Activated T-cell treated with anti-CD3 and anti-CD28 coated beads, Interleukin-2, amount 50 U/mL, for 1 hour (primary cell): ENCODE results near the gene SLC22A31.
A peak's percentile ranks its signal among the peaks of the same experiment; 100 is the strongest.
"Not testable (repeated sequence)": the region's sequence is repeated elsewhere in the genome, so short reads cannot be mapped to it uniquely, and the experiment has no call there.

Experiments used
- DNase-seq: peaks from one replicate; pipeline ENCODE4 v3.0.0-alpha.2; 2020

SLC22A31 gene

GRCh38 chr16:89192956-89193575, 7.3 kb downstream of the SLC22A31 start:
- no peak for DNase-seq

DNA sequence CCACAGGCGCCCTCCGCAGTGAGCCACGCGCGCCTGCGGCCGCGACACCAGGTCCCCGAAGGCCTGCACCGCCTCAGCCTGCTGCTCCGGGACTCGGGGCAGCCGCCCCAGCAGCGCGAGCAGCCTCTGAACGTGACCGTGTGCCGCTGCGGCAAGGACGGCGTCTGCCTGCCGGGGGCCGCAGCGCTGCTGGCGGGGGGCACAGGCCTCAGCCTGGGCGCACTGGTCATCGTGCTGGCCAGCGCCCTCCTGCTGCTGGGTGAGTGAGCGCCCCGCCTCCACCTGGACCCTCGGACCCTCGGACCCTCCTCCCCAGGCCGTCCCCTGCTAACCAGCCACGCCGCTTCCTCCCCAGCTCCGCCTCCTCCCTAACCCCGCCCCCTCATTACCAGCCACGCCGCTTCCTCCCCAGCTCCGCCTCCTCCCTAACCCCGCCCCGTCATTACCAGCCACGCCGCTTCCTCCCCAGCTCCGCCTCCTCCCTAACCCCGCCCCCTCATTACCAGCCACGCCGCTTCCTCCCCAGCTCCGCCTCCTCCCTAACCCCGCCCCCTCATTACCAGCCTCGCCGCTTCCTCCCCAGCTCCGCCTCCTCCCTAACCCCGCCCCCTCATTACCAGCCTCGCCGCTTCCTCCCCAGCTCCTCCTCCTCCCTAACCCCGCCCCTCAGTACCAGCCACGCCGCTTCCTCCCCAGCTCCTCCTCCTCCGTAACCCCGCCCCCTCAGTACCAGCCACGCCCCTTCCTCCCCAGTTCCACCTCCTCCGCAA, 8.0 kb downstream of the SLC22A31 start:
- DNase-seq, result peak; percentile 78

DNA sequence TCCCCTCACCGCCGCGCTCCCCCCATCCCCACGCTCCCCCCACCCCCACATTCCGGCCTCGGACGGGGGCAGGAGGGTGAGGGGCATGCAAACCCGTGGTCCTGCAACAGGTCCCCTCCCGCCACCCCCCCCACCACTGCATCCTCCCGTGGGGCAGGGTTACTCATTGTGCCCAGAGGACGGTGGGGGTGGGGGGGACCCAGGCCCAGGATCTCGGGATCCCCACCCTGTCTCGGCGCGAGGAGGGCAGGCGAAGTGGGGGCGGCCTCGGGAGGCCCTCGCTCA, 8.5 kb downstream of the SLC22A31 start:
- DNase-seq, result no peak

GRCh38 chr16:89191033-89191900, 9.1 kb downstream of the SLC22A31 start:
- DNase-seq, result no peak

GRCh38 chr16:89190150-89190958, 10.0 kb downstream of the SLC22A31 start:
- DNase-seq, result no peak

- no peak for DNase-seq
These were observed 10.8 kb downstream of the SLC22A31 start for GRCh38 chr16:89189358-89190025.

DNA sequence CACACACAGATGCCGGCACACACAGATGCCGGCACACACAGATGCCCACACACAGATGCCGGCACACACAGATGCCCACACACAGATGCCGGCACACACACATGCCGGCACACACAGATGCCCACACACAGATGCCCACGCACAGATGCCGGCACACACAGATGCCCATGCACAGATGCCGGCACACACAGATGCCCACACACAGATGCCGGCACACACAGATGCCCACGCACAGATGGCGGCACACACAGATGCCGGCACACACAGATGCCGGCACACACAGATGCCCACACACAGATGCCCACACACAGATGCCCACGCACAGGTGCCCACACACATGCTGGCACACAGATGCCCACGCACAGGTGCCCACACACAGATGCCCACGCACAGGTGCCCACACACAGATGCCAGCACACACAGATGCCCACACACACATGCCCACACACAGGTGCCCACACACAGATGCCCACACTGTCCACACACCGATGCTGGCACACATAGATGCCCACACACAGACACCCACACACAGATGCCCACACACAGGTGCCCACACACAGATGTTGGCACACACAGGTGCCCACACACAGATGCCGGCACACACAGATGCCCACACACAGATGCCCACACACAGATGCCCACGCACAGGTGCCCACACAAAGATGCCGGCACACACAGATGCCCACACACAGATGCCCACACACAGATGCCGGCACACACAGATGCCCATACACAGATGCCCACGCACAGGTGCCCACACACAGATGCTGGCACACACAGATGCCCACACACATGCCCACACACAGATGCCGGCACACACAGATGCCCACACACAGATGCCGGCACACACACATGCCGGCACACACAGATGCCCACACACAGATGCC, 11.6 kb downstream of the SLC22A31 start:
- DNase-seq, result not testable (repeated sequence)

DNA sequence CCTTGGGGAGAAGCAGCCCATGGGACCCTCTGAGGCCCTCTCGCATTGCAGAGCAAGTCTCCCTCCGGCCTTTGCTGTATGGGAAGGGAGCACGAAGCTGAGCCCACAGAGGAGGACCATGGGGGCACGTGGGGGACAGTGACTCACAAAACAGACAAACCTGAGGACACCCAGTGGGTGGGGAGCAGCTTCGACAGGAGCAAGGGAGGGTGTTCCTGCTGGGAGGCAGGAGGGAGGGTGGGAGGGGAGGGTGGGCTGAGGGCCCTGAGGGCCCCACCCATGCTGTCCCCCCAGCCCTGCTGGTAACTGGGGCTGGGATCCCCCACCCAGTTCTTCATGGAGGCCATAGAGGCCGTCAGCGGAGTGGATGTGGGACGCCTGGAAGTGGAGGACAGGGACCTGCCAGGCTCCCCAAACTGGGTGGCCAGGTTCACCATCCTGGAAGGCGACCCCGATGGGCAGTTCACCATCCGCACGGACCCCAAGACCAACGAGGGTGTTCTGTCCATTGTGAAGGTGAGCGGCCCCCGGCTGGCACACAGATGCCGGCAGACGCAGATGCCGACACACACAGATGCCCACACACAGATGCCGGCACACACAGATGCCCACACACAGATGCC, 12.5 kb downstream of the SLC22A31 start:
- DNase-seq, result no peak

GRCh38 chr16:89187032-89187769, 13.1 kb downstream of the SLC22A31 start:
- DNase-seq, result no peak

- not testable (repeated sequence) for DNase-seq
These were observed 13.7 kb downstream of the SLC22A31 start for GRCh38 chr16:89186593-89187031.

DNA sequence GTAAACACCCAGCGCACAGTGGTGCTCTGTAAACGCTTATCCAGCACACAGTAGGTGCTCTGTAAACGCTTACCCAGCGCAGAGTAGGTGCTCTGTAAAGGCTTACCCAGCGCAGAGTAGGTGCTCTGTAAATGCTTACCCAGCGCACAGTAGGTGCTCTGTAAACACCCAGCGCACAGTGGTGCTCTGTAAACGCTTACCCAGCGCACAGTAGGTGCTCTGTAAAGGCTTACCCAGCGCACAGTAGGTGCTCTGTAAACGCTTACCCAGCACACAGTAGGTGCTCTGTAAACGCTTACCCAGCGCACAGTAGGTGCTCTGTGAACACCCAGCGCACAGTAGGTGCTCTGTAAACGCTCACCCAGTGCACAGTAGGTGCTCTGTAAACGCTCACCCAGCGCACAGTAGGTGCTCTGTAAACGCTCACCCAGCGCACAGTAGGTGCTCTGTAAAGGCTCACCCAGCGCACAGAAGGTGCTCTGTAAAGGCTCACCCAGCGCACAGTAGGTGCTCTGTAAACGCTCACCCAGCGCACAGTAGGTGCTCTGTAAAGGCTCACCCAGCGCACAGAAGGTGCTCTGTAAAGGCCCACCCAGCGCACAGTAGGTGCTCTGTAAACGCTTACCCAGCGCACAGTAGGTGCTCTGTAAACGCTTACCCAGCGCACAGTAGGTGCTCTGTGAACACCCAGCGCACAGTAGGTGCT, 14.3 kb downstream of the SLC22A31 start:
- not testable (repeated sequence) for DNase-seq

- no peak for DNase-seq
These were observed 15.2 kb downstream of the SLC22A31 start for GRCh38 chr16:89184933-89185794.

DNA sequence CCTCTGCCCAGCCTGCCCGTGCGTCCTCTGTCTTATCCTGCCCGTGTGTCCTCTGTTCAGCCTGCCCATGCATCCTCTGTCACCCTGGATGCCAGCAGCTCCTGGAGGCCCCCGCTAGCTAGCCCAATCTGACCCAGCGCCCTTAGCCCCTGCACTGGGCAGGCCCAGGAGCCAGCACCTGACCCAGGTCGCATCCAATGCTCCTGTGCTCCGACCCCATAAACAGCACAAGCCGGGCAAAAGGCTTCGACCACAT, 15.7 kb downstream of the SLC22A31 start:
- DNase-seq, result no peak

- no peak for DNase-seq
These were observed 16.2 kb downstream of the SLC22A31 start for GRCh38 chr16:89183975-89184676.

DNA sequence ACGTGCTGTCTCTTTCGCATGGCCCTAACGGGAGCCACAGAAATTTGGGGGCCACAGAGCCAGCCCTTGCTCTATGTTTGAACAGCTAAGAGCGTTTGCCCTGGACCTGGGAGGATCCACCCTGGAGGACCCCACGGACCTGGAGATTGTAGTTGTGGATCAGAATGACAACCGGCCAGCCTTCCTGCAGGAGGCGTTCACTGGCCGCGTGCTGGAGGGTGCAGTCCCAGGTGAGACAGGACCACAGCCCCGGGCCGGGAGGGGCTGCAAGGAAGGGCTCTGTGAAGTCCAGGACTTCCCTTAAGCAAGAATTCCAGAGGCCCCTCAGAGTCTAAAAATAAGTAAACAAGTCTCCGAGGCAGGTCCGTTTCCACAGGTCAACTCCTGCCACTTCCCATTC, 16.9 kb downstream of the SLC22A31 start:
- no peak for DNase-seq

GRCh38 chr16:89179656-89180315, 20.6 kb downstream of the SLC22A31 start:
- no peak for DNase-seq

GRCh38 chr16:89179148-89179484, 21.2 kb downstream of the SLC22A31 start:
- no peak for DNase-seq
